Measurements from ENCODE around the gene GNAI3. TPM values are rescaled to one million over a fixed set of nuclear protein-coding genes. Genes with fewer than 3 reads are reported as not detected.

Gene GNAI3
- total RNA-seq, 2 experiments from 2014 or later, result 7.5 to 8.3 TPM

- H3K36me3 Mint-ChIP-seq, result no peaks in the 10 kb centered on the region
- H3K9me3 Mint-ChIP-seq (ENCODE audit: low read depth), result no peaks in the 10 kb centered on the region
- no peak overlapping the region for H3K27ac Mint-ChIP-seq
- CTCF ChIA-PET, result interaction anchor here (0.8 to 46.0 kb wide), 8 partner anchors 8 to 455 kb away, joined by 3 to 1550 read pairs (median 48); partner anchors contain the start of genes AHCYL1, AMIGO1, ATXN7L2 and CYB561D1
- no peak overlapping the region for H3K4me3 Mint-ChIP-seq
- no peak for ATAC-seq
- H3K4me1 Mint-ChIP-seq, result peaks cover 23% of the 10 kb centered on the region
- DNase-seq, result no peak
- no peaks in the 10 kb centered on the region for H3K27me3 Mint-ChIP-seq
Measured at GRCh38 chr1:109529881-109530456, 18.4 kb upstream of the GNAI3 start.

GRCh38 chr1:109530457-109531087 lies 17.8 kb upstream of the GNAI3 start:
- Mint-ChIP-seq H3K9me3 (ENCODE audit: low read depth) (no peaks in the 10 kb centered on the region), H3K4me3 (no peak overlapping the region), H3K4me1 (peaks cover 23% of the 10 kb centered on the region)

GRCh38 chr1:109531380-109531779 lies 17.0 kb upstream of the GNAI3 start:
- Mint-ChIP-seq H3K27me3 (no peaks in the 10 kb centered on the region), H3K36me3 (no peaks in the 10 kb centered on the region), H3K27ac (peak overlapping the region; percentile 52), H3K9me3 (ENCODE audit: low read depth) (no peaks in the 10 kb centered on the region), H3K4me3 (no peak overlapping the region), H3K4me1 (peaks cover 23% of the 10 kb centered on the region)
- CTCF ChIA-PET, result interaction anchor here (0.8 to 46.0 kb wide), 38 partner anchors 8 to 453 kb away, joined by 3 to 1550 read pairs (median 8); partner anchors contain the start of genes AHCYL1, AMIGO1, ATXN7L2 and CELSR2
- ATAC-seq (no peak), DNase-seq (no peak)

More at GRCh38 chr1:109530457-109531087, 17.8 kb upstream of the GNAI3 start:
- CTCF ChIA-PET, result interaction anchor here (1.5 to 46.0 kb wide), 7 partner anchors 8 to 266 kb away, joined by 3 to 1550 read pairs (median 62); partner anchors contain the start of genes AMIGO1, ATXN7L2, CYB561D1 and SORT1
- no peak for ATAC-seq
- peak; percentile 33 for DNase-seq
- Mint-ChIP-seq H3K36me3 (no peaks in the 10 kb centered on the region), H3K27ac (peak overlapping the region; percentile 52), H3K27me3 (no peaks in the 10 kb centered on the region)

GRCh38 chr1:109531826-109532364 lies 16.5 kb upstream of the GNAI3 start:
- Mint-ChIP-seq H3K4me3 (no peak overlapping the region), H3K9me3 (ENCODE audit: low read depth) (no peaks in the 10 kb centered on the region), H3K4me1 (peaks cover 23% of the 10 kb centered on the region), H3K27ac (no peak overlapping the region), H3K36me3 (no peaks in the 10 kb centered on the region), H3K27me3 (no peaks in the 10 kb centered on the region)
- CTCF ChIA-PET, result interaction anchor here (0.8 to 46.0 kb wide), 61 partner anchors 9 to 807 kb away, joined by 3 to 1550 read pairs (median 6); partner anchors contain the start of genes AHCYL1, AMIGO1, AMPD2 and ATXN7L2
- ATAC-seq, result no peak
- no peak for DNase-seq

- H3K9me3 Mint-ChIP-seq (ENCODE audit: low read depth), result no peaks in the 10 kb centered on the region
- CTCF ChIA-PET, result interaction anchor here (0.6 to 46.0 kb wide), 80 partner anchors 8 to 840 kb away, joined by 3 to 1550 read pairs (median 5); partner anchors contain the start of genes AHCYL1, AMIGO1, AMPD2 and ATXN7L2
- H3K27ac Mint-ChIP-seq, result peak overlapping the region; percentile 91
- H3K4me1 Mint-ChIP-seq, result peaks cover 23% of the 10 kb centered on the region
- DNase-seq (peak; percentile 94), ATAC-seq (peak; percentile 90)
- peak overlapping the region; percentile 48 for H3K4me3 Mint-ChIP-seq
- no peaks in the 10 kb centered on the region for H3K36me3 Mint-ChIP-seq
- H3K27me3 Mint-ChIP-seq, result no peaks in the 10 kb centered on the region
Measured at GRCh38 chr1:109532365-109533136, 15.9 kb upstream of the GNAI3 start.

GRCh38 chr1:109534307-109534858 lies 14.0 kb upstream of the GNAI3 start:
- H3K27ac Mint-ChIP-seq, result no peak overlapping the region
- no peak overlapping the region for H3K4me3 Mint-ChIP-seq
- H3K27me3 Mint-ChIP-seq, result no peaks in the 10 kb centered on the region
- DNase-seq (no peak), ATAC-seq (no peak)
- CTCF ChIA-PET, result interaction anchor here (0.6 to 46.0 kb wide), 10 partner anchors 6 to 271 kb away, joined by 3 to 1550 read pairs (median 8); partner anchors contain the start of genes AMIGO1, ATXN7L2, CYB561D1 and GNAI3
- no peaks in the 10 kb centered on the region for H3K9me3 Mint-ChIP-seq (ENCODE audit: low read depth)
- H3K36me3 Mint-ChIP-seq, result no peaks in the 10 kb centered on the region
- peaks cover 23% of the 10 kb centered on the region for H3K4me1 Mint-ChIP-seq

DNA sequence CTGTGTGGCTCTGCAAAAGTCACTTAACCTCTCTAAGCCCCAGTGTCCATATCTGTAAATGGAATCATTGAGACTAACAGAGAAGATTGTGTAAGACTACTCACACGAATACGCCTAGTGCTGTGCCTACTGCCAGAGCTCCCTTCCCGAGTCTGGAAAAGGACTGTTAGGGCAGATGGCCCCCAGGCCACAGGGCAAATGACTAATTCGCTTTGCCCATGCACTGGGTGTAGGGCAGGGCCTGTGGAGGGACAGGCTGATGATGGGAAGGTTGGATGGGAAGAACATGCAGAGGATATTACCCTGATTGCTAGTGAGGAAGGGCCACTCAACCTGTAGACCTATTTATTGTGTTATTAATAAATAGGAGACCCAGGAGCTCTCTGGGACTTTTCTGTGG lies 12.9 kb upstream of the GNAI3 start:
- DNase-seq, result no peak
- Mint-ChIP-seq H3K4me3 (no peak overlapping the region), H3K27me3 (no peaks in the 10 kb centered on the region), H3K4me1 (peaks cover 23% of the 10 kb centered on the region), H3K27ac (no peak overlapping the region), H3K9me3 (ENCODE audit: low read depth) (no peaks in the 10 kb centered on the region), H3K36me3 (no peaks in the 10 kb centered on the region)
- ATAC-seq, result no peak
- CTCF ChIA-PET, result interaction anchor here (1.2 to 46.0 kb wide), 6 partner anchors 10 to 272 kb away, joined by 3 to 1550 read pairs (median 8); partner anchors contain the start of genes AMIGO1, ATXN7L2 and CYB561D1

- no peak overlapping the region for H3K27ac Mint-ChIP-seq
- DNase-seq (no peak), ATAC-seq (no peak)
- H3K27me3 Mint-ChIP-seq, result no peaks in the 10 kb centered on the region
- no peaks in the 10 kb centered on the region for H3K36me3 Mint-ChIP-seq
- H3K4me1 Mint-ChIP-seq, result peaks cover 19% of the 10 kb centered on the region
- H3K9me3 Mint-ChIP-seq (ENCODE audit: low read depth), result no peaks in the 10 kb centered on the region
- CTCF ChIA-PET, result interaction anchor here (1.2 to 46.0 kb wide), 4 partner anchors 9 to 258 kb away, joined by 3 to 1550 read pairs (median 37); partner anchors contain the start of genes AMIGO1, ATXN7L2 and CYB561D1
- no peak overlapping the region for H3K4me3 Mint-ChIP-seq
Measured at GRCh38 chr1:109535971-109536491, 12.4 kb upstream of the GNAI3 start.

GRCh38 chr1:109537450-109538178 lies 10.8 kb upstream of the GNAI3 start:
- Mint-ChIP-seq H3K9me3 (ENCODE audit: low read depth) (no peaks in the 10 kb centered on the region), H3K36me3 (no peaks in the 10 kb centered on the region), H3K27ac (no peak overlapping the region), H3K27me3 (peaks cover 5% of the 10 kb centered on the region), H3K4me3 (no peak overlapping the region), H3K4me1 (peaks cover 4% of the 10 kb centered on the region)
- ATAC-seq (no peak), DNase-seq (no peak)
- CTCF ChIA-PET, result interaction anchor here (0.9 to 46.0 kb wide), 7 partner anchors 7 to 447 kb away, joined by 3 to 1550 read pairs (median 5); partner anchors contain the start of genes AHCYL1, AMIGO1, ATXN7L2 and CYB561D1

- H3K27ac Mint-ChIP-seq, result no peak overlapping the region
- CTCF ChIA-PET, result interaction anchor here (0.9 to 46.0 kb wide), 5 partner anchors 6 to 446 kb away, joined by 3 to 1550 read pairs (median 5); partner anchors contain the start of genes AHCYL1, AMIGO1, ATXN7L2 and CYB561D1
- peaks cover 5% of the 10 kb centered on the region for H3K27me3 Mint-ChIP-seq
- DNase-seq, result no peak
- no peak overlapping the region for H3K4me3 Mint-ChIP-seq
- H3K9me3 Mint-ChIP-seq (ENCODE audit: low read depth), result no peaks in the 10 kb centered on the region
- no peaks in the 10 kb centered on the region for H3K36me3 Mint-ChIP-seq
- ATAC-seq, result no peak
- H3K4me1 Mint-ChIP-seq, result no peaks in the 10 kb centered on the region
Measured at GRCh38 chr1:109538827-109539555, 9.4 kb upstream of the GNAI3 start.

DNA sequence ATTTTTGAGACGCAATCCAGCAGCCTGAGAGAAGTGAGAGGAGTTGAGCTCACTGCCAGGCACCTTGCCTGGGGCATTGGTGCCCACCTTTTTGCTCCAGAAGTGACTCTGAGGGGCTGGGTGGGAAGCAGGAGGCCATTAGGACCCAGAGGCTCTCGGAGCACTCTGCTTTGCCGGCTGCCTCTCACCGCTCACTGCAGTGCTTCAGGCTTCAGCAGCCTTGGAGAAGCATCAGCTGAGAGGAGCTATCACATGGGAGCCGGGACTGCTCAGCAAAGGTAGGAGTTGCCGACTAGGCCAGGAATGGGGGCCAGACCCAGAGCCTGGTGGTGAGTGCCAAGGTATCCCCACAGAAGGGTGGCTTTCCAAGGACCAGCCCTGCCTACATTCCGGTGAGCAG lies 8.7 kb upstream of the GNAI3 start, which contains the start of gene GPR61:
Gene GPR61 (plus strand): TSS at position 197 of the 400 bp plus-strand sequence. CDS start 3,151 bp downstream, outside the sequence.
- H3K27ac Mint-ChIP-seq, result no peak within 1 kb of the TSS
- peaks cover 5% of the 10 kb centered on the region for H3K27me3 Mint-ChIP-seq
- H3K9me3 Mint-ChIP-seq (ENCODE audit: low read depth), result no peaks in the 10 kb centered on the region
- CTCF ChIA-PET, result interaction anchor here (3.2 to 46.0 kb wide), 2 partner anchors 7 to 41 kb away, joined by 28 to 1550 read pairs; partner anchors contain the start of genes AMIGO1, ATXN7L2 and CYB561D1
- H3K36me3 Mint-ChIP-seq, result no peaks in the 10 kb centered on the region
- no peak for DNase-seq
- no peak within 1 kb of the TSS for H3K4me3 Mint-ChIP-seq
- no peaks in the 10 kb centered on the region for H3K4me1 Mint-ChIP-seq
- no peak for ATAC-seq

All from activated CD8-positive, alpha-beta memory T cell treated with anti-CD3 and anti-CD28 coated beads, Interleukin-2, amount 10 ng/mL, durations not matched to agents 7 days and 5 days (primary cell).